Smooth muscle cell (in vitro differentiated cells): Measurements from ENCODE around the gene C1QTNF12. TPM values are rescaled to one million over a fixed set of nuclear protein-coding genes. Genes with fewer than 3 reads are reported as not detected.

Source experiments
- DNase-seq: peaks from one replicate; lab custom pipeline; 2025; ENCODE audit not compliant: unreplicated experiment; lab: John Stamatoyannopoulos, UW
- H2AFZ ChIP-seq: fragments of 200-600 bp; sonication (generic); 2 replicates; pipeline ENCODE4 v1.6.0; 2016; ENCODE audit warnings: antibody characterized with exemption, low read depth, mild to moderate bottlenecking
- H3F3A ChIP-seq: fragments of 200-600 bp; sonication (generic); 2 replicates; pipeline ENCODE4 v1.6.0; 2017; ENCODE audit warnings: antibody characterized with exemption, low read depth
- H3K27ac ChIP-seq: fragments of 200-600 bp; sonication (generic); 2 replicates; pipeline ENCODE4 v1.5.1; 2016; ENCODE audit warnings: low read depth, mild to moderate bottlenecking
- H3K27me3 ChIP-seq: fragments of 200-600 bp; sonication (generic); 2 replicates; pipeline ENCODE4 v1.6.1; 2016; ENCODE audit warnings: low read depth, mild to moderate bottlenecking
- H3K36me3 ChIP-seq: fragments of 200-600 bp; sonication (generic); 2 replicates; pipeline ENCODE4 v1.5.1; 2016; ENCODE audit warnings: low read depth
- H3K4me1 ChIP-seq: fragments of 200-600 bp; sonication (generic); 2 replicates; pipeline ENCODE4 v1.5.1; 2016; ENCODE audit warnings: low read depth
- H3K4me2 ChIP-seq: fragments of 200-600 bp; sonication (generic); 2 replicates; pipeline ENCODE4 v1.6.0; 2016; ENCODE audit warnings: mild to moderate bottlenecking
- H3K4me3 ChIP-seq: fragments of 200-600 bp; sonication (generic); 2 replicates; pipeline ENCODE4 v1.5.1; 2016; ENCODE audit warnings: mild to moderate bottlenecking
- H3K79me2 ChIP-seq: fragments of 200-600 bp; sonication (generic); 2 replicates; pipeline ENCODE4 v1.6.0; 2016; ENCODE audit warnings: low read depth, mild to moderate bottlenecking
- H3K9ac ChIP-seq: fragments of 200-600 bp; sonication (generic); 2 replicates; pipeline ENCODE4 v1.6.0; 2016; ENCODE audit warnings: low read depth
- H3K9me3 ChIP-seq: fragments of 200-600 bp; sonication (generic); replicated peaks from 2 replicates; pipeline ENCODE4 v1.5.1; 2016; ENCODE audit warnings: low read depth
- H4K20me1 ChIP-seq: fragments of 200-600 bp; sonication (generic); 2 replicates; pipeline ENCODE4 v1.6.0; 2016; ENCODE audit warnings: low read depth
- CTCF ChIP-seq: fragments of 200-600 bp; sonication (generic); IDR thresholded peaks from 2 replicates; pipeline ENCODE4 v1.5.1; 2017; ENCODE audit warnings: borderline replicate concordance, mild to moderate bottlenecking, antibody characterized with exemption; ENCODE audit not compliant: insufficient read depth, poor library complexity, severe bottlenecking
- WGBS: methylation state at CpG from one replicate; pipeline ENCODE4 v1.1.7; 2016; ENCODE audit warnings: low lambda C conversion rate; 5-methylcytosine and 5-hydroxymethylcytosine counted together
- polyA plus RNA-seq: library from polyadenylated mRNA; unstranded; fragments of >200 nt; fragmentation: Nextera tagmentation; extraction: Ambion mirVana; gene quantifications from 2 replicates; pipeline ENCODE4 v1.2.1, GENCODE V29; 2016
- total RNA-seq: library from RNA; depleted of rRNA; stranded (reverse); fragments of >200 nt; gene quantifications from 2 replicates; pipeline ENCODE4 v1.2.3, GENCODE V29; 2014

C1QTNF12 gene
- total and polyA plus RNA-seq, 2 experiments from 2014 or later = 1.8 to 5.4 TPM

- WGBS = 93% methylated on average over 28 of the region's 30 CpGs
- Histone ChIP-seq H4K20me1 (peaks cover 17% of the 10 kb centered on the region), H2AFZ (no peak overlapping the region), H3K27me3 (no peaks in the 10 kb centered on the region), H3K9me3 (no peaks in the 10 kb centered on the region), H3K4me2 (no peak overlapping the region), H3F3A (no peaks in the 10 kb centered on the region), H3K79me2 (no peaks in the 10 kb centered on the region), H3K4me1 (peaks cover 9% of the 10 kb centered on the region), H3K36me3 (no peaks in the 10 kb centered on the region), H3K4me3 (no peak overlapping the region), H3K27ac (no peak overlapping the region), H3K9ac (no peak overlapping the region)
- no peak for DNase-seq
- no peak for TF ChIP-seq CTCF
Observed at GRCh38 chr1:1244192-1244811, 2.2 kb downstream of the C1QTNF12 start.

GRCh38 chr1:1243807-1244191 lies 2.7 kb downstream of the C1QTNF12 start:
- Histone ChIP-seq H3K9me3 (no peaks in the 10 kb centered on the region), H3K27ac (no peak overlapping the region), H3K4me2 (no peak overlapping the region), H2AFZ (no peak overlapping the region), H3K36me3 (no peaks in the 10 kb centered on the region), H3K9ac (no peak overlapping the region), H3K4me1 (peaks cover 9% of the 10 kb centered on the region), H3F3A (no peaks in the 10 kb centered on the region), H4K20me1 (peaks cover 17% of the 10 kb centered on the region), H3K27me3 (no peaks in the 10 kb centered on the region), H3K4me3 (no peak overlapping the region), H3K79me2 (no peaks in the 10 kb centered on the region)
- 77% methylated on average over 18 of the region's 23 CpGs for WGBS
- no peak for DNase-seq
- TF ChIP-seq CTCF = no peak

- Histone ChIP-seq H3K36me3 (no peaks in the 10 kb centered on the region), H3K9me3 (no peaks in the 10 kb centered on the region), H3K79me2 (no peaks in the 10 kb centered on the region), H2AFZ (no peak overlapping the region), H3K4me3 (no peak overlapping the region), H3F3A (no peaks in the 10 kb centered on the region), H4K20me1 (peaks cover 17% of the 10 kb centered on the region), H3K27me3 (no peaks in the 10 kb centered on the region), H3K4me1 (peaks cover 9% of the 10 kb centered on the region), H3K27ac (no peak overlapping the region), H3K4me2 (no peak overlapping the region), H3K9ac (no peak overlapping the region)
- TF ChIP-seq CTCF = no peak
- 98% methylated on average over 16 of the region's 23 CpGs for WGBS
- DNase-seq = no peak
Observed at GRCh38 chr1:1243266-1243660, 3.3 kb downstream of the C1QTNF12 start.

GRCh38 chr1:1242461-1243265 lies 3.9 kb downstream of the C1QTNF12 start:
- no peaks in the 10 kb centered on the region for H3F3A ChIP-seq
- no peak overlapping the region for H3K27ac ChIP-seq
- no peak overlapping the region for H3K4me2 ChIP-seq
- no peak for TF ChIP-seq CTCF
- H3K4me1 ChIP-seq = peaks cover 9% of the 10 kb centered on the region
- H4K20me1 ChIP-seq = peaks cover 14% of the 10 kb centered on the region
- no peaks in the 10 kb centered on the region for H3K9me3 ChIP-seq
- H3K4me3 ChIP-seq = no peak overlapping the region
- H3K27me3 ChIP-seq = no peaks in the 10 kb centered on the region
- no peak for DNase-seq
- no peaks in the 10 kb centered on the region for H3K36me3 ChIP-seq
- WGBS = 92% methylated on average over 41 of the region's 41 CpGs
- H3K79me2 ChIP-seq = no peaks in the 10 kb centered on the region
- H2AFZ ChIP-seq = no peak overlapping the region
- H3K9ac ChIP-seq = no peak overlapping the region
